H1 (cell line): ENCODE data around the gene HMCN1. TPM values are rescaled to one million over a fixed set of nuclear protein-coding genes. Genes with fewer than 3 reads are reported as not detected.

ENCODE experiments used
- EZH2 ChIP-seq: fragments of 200-600 bp; sonication (generic); IDR thresholded peaks from 2 replicates; pipeline ENCODE4 v1.7.1; 2012; ENCODE audit warnings: low read depth, mild to moderate bottlenecking, moderate library complexity, low read length, inconsistent platforms; ENCODE audit not compliant: severe bottlenecking
- polyA plus RNA-seq, 7 experiments: library from polyadenylated mRNA; depleted of rRNA in 3 of 7; stranded (reverse) in 5 of 7; unstranded in 2 of 7; fragments of >200 nt in 5 of 7; fragments of 200-250 nt in 2 of 7; gene quantifications; 1 replicate in 5 of 7; 2 replicates in 1 of 7; 4 replicates in 1 of 7; pipeline versions ENCODE4 v1.2.1 to v1.2.3, GENCODE V29; 2011 to 2013; ENCODE audit warnings: missing spikeins in 2 of 7, mixed read lengths in 2 of 7
- total RNA-seq: library from RNA; stranded (reverse); fragmentation: NEBNext Ultra II Directional; extraction: Animal tissue kit (Norgen Biotek cat#: 25700); gene quantifications from 2 replicates; pipeline ENCODE4 v1.2.1, GENCODE V29; 2021

The HMCN1 gene
- total and polyA plus RNA-seq, 2 of the 8 experiments (the other 6 are each of a cell fraction or from before 2014, with no cell fraction given): 13.8 to 14.6 TPM

GRCh38 chr1:185735701-185736064, 1.5 kb downstream of the HMCN1 start (continued):
- no peak for TF ChIP-seq EZH2
